ENCODE results near the gene KDM3A.
"Not testable (repeated sequence)": the region's sequence is repeated elsewhere in the genome, so short reads cannot be mapped to it uniquely, and the experiment has no call there.

The KDM3A gene

GRCh38 chr2:86492048-86492453 is 50.9 kb downstream of the KDM3A start (continued):
- TF ChIP-seq TSHZ2 (CRISPR knock-in tag; IDR thresholded peaks at IDR 0.05) (no peak), TCF4 (CRISPR knock-in tag; IDR thresholded peaks at IDR 0.05; ENCODE audit: borderline replicate concordance) (no peak)

- ATAC-seq = not testable (repeated sequence)
These were observed 55.2 kb downstream of the KDM3A start for GRCh38 chr2:86496391-86496790.

- no peak for ATAC-seq
- TF ChIP-seq PATZ1 (CRISPR knock-in tag; IDR thresholded peaks at IDR 0.05; ENCODE audit: borderline replicate concordance) (no peak), POU6F1 (CRISPR knock-in tag; IDR thresholded peaks at IDR 0.05; ENCODE audit: borderline replicate concordance, low read depth) (no peak), TCF4 (CRISPR knock-in tag; IDR thresholded peaks at IDR 0.05; ENCODE audit: borderline replicate concordance) (no peak), ZNF70 (CRISPR knock-in tag; IDR thresholded peaks at IDR 0.05) (no peak), SNAI2 (CRISPR knock-in tag; IDR thresholded peaks at IDR 0.05) (no peak), ZNF565 (CRISPR knock-in tag; conservative IDR thresholded peaks at IDR 0.05; ENCODE audit: low read depth) (no peak), TOX (CRISPR knock-in tag; IDR thresholded peaks at IDR 0.05; ENCODE audit: borderline replicate concordance) (no peak), RARB (CRISPR knock-in tag; IDR thresholded peaks at IDR 0.05) (no peak), PPARA (CRISPR knock-in tag; IDR thresholded peaks at IDR 0.05; ENCODE audit: borderline replicate concordance) (no peak), CSRNP3 (CRISPR knock-in tag; IDR thresholded peaks at IDR 0.05) (no peak), ZFP3 (CRISPR knock-in tag; IDR thresholded peaks at IDR 0.05) (no peak), ARNTL (CRISPR knock-in tag; IDR thresholded peaks at IDR 0.05; ENCODE audit: borderline replicate concordance, low read depth) (no peak)
These were observed 57.5 kb downstream of the KDM3A start for GRCh38 chr2:86498468-86499260.

- no peak for ATAC-seq
- TF ChIP-seq TOX (CRISPR knock-in tag; IDR thresholded peaks at IDR 0.05; ENCODE audit: borderline replicate concordance) (no peak), ZC3H10 (CRISPR knock-in tag; IDR thresholded peaks at IDR 0.05) (no peak), OSR1 (CRISPR knock-in tag; IDR thresholded peaks at IDR 0.05) (no peak), ZNF70 (CRISPR knock-in tag; IDR thresholded peaks at IDR 0.05) (no peak), TCF4 (CRISPR knock-in tag; IDR thresholded peaks at IDR 0.05; ENCODE audit: borderline replicate concordance) (no peak), ARNTL (CRISPR knock-in tag; IDR thresholded peaks at IDR 0.05; ENCODE audit: borderline replicate concordance, low read depth) (no peak), CSRNP3 (CRISPR knock-in tag; IDR thresholded peaks at IDR 0.05) (no peak), PATZ1 (CRISPR knock-in tag; IDR thresholded peaks at IDR 0.05; ENCODE audit: borderline replicate concordance) (no peak), GLIS3 (CRISPR knock-in tag; IDR thresholded peaks at IDR 0.05) (no peak), ISL1 (CRISPR knock-in tag; IDR thresholded peaks at IDR 0.05) (no peak), ZFP30 (CRISPR knock-in tag; IDR thresholded peaks at IDR 0.05) (no peak), ESRRG (CRISPR knock-in tag; IDR thresholded peaks at IDR 0.05) (no peak), RARB (CRISPR knock-in tag; IDR thresholded peaks at IDR 0.05) (no peak), ZNF565 (CRISPR knock-in tag; conservative IDR thresholded peaks at IDR 0.05; ENCODE audit: low read depth) (no peak), PPARA (CRISPR knock-in tag; IDR thresholded peaks at IDR 0.05; ENCODE audit: borderline replicate concordance) (no peak), SNAI2 (CRISPR knock-in tag; IDR thresholded peaks at IDR 0.05) (no peak), TSHZ2 (CRISPR knock-in tag; IDR thresholded peaks at IDR 0.05) (no peak)
These were observed 58.2 kb downstream of the KDM3A start for GRCh38 chr2:86499326-86499725.
